Uterus (tissue), 4 donors: ENCODE measurements around the gene ZNF526. TPM values are rescaled to one million over a fixed set of nuclear protein-coding genes. Genes with fewer than 3 reads are reported as not detected.

Experiments
- DNase-seq, 2 donors: peaks; one replicate each; pipeline ENCODE4 v3.0.0-alpha.2; 2019 to 2020
- H3K27ac ChIP-seq, 2 donors: fragments of 200-600 bp; sonication (generic); 1 replicate in 1 of 2; 2 replicates in 1 of 2; pipeline ENCODE4 v1.5.1; 2016 to 2018
- H3K27me3 ChIP-seq, 2 donors: fragments of 200-600 bp; sonication (generic); one replicate each; pipeline ENCODE4 v1.5.1; 2018 to 2019; ENCODE audit warnings: control low read depth in 1 of 2
- H3K36me3 ChIP-seq, 2 donors: fragments of 200-600 bp; sonication (generic); one replicate each; pipeline ENCODE4 v1.5.1; 2019; ENCODE audit warnings: control low read depth in 1 of 2
- H3K4me1 ChIP-seq, 2 donors: fragments of 200-600 bp; sonication (generic); one replicate each; pipeline ENCODE4 v1.5.1; 2018 to 2019; ENCODE audit warnings: control low read depth in 1 of 2
- H3K4me3 ChIP-seq, 2 donors: fragments of 200-600 bp; sonication (generic); 1 replicate in 1 of 2; 2 replicates in 1 of 2; pipeline ENCODE4 v1.5.1; 2018 to 2019; ENCODE audit warnings: mild to moderate bottlenecking in 1 of 2
- H3K9me3 ChIP-seq, 2 donors: fragments of 200-600 bp; sonication (generic); one replicate each; pipeline ENCODE4 v1.5.1; 2019; ENCODE audit warnings: control low read depth in 1 of 2
- CTCF ChIP-seq, 4 experiments: fragments of 200-600 bp in 2 of 4; fragments of 450-650 bp in 2 of 4; sonication (generic) in 2 of 4; IDR thresholded peaks; one replicate each; pipeline ENCODE4 v1.5.1; 2016 to 2019; ENCODE audit warnings: antibody characterized with exemption in 4 of 4, mild to moderate bottlenecking in 2 of 4, moderate library complexity in 1 of 4
- POLR2A ChIP-seq, 2 donors: fragments of 450-650 bp; IDR thresholded peaks; one replicate each; pipeline ENCODE4 v1.6.1; 2016; ENCODE audit warnings: antibody characterized with exemption in 2 of 2, mild to moderate bottlenecking in 1 of 2, moderate library complexity in 1 of 2
- intact Hi-C: fragments of 100-400 bp; cut with DNase I; formaldehyde crosslinking; loops from one replicate; pipeline ENCODE4 v1.15.1; 2023; ENCODE audit warnings: low total_unique reads
- total RNA-seq, 4 donors: library from RNA; depleted of rRNA in 3 of 4; stranded (reverse); fragments of >200 nt in 3 of 4; gene quantifications; one replicate each; pipeline versions ENCODE4 v1.1.0 to v1.2.4, GENCODE V29; 2014 to 2023
- donor health status: DM: yes; HTN: yes; CAD: no.

ZNF526 gene
- total RNA-seq, 4 donors from 2014 or later: 1.0 to 20.6 (median 8.4) TPM

- intact Hi-C loops: no loop called here
- Histone ChIP-seq H3K4me1 (no peaks in the 10 kb centered on the region), H3K36me3 (no peaks in the 10 kb centered on the region), H3K27me3 (no peaks in the 10 kb centered on the region), H3K4me3 (no peak overlapping the region), H3K27ac (no peak overlapping the region), H3K9me3 (no peaks in the 10 kb centered on the region)
- no peak for DNase-seq
- TF ChIP-seq POLR2A (IDR thresholded peaks at IDR 0.05) (no peak), CTCF (IDR thresholded peaks at IDR 0.05) (no peak)
Observed at GRCh38 chr19:42188665-42189064, 31.4 kb upstream of the ZNF526 start.

- intact Hi-C loops: no loop called here
- Histone ChIP-seq H3K4me3 (no peak overlapping the region), H3K4me1 (no peaks in the 10 kb centered on the region), H3K9me3 (no peaks in the 10 kb centered on the region), H3K36me3 (no peaks in the 10 kb centered on the region), H3K27ac (no peak overlapping the region), H3K27me3 (no peaks in the 10 kb centered on the region)
- TF ChIP-seq CTCF (IDR thresholded peaks at IDR 0.05): no peak
- TF ChIP-seq POLR2A (IDR thresholded peaks at IDR 0.05): no peak
- no peak for DNase-seq
Observed at GRCh38 chr19:42189133-42189532, 31.0 kb upstream of the ZNF526 start.

- Histone ChIP-seq H3K27me3 (no peaks in the 10 kb centered on the region), H3K27ac (no peak overlapping the region), H3K4me3 (no peak overlapping the region), H3K9me3 (no peaks in the 10 kb centered on the region), H3K36me3 (no peaks in the 10 kb centered on the region), H3K4me1 (no peaks in the 10 kb centered on the region)
- DNase-seq: no peak
- intact Hi-C loops: no loop called here
- TF ChIP-seq CTCF (IDR thresholded peaks at IDR 0.05) (no peak), POLR2A (IDR thresholded peaks at IDR 0.05) (no peak)
Observed at GRCh38 chr19:42191330-42191729, 28.8 kb upstream of the ZNF526 start.

- Histone ChIP-seq H3K27ac (no peak overlapping the region), H3K27me3 (no peaks in the 10 kb centered on the region), H3K9me3 (no peaks in the 10 kb centered on the region), H3K36me3 (no peaks in the 10 kb centered on the region), H3K4me3 (no peak overlapping the region), H3K4me1 (no peaks in the 10 kb centered on the region)
- intact Hi-C loops: no loop called here
- no peak for DNase-seq
- TF ChIP-seq POLR2A (IDR thresholded peaks at IDR 0.05): no peak
- TF ChIP-seq CTCF (IDR thresholded peaks at IDR 0.05): no peak
Observed at GRCh38 chr19:42191855-42192254, 28.3 kb upstream of the ZNF526 start.

- no peak for TF ChIP-seq POLR2A (IDR thresholded peaks at IDR 0.05)
- no peak for TF ChIP-seq CTCF (IDR thresholded peaks at IDR 0.05)
- intact Hi-C loops: no loop called here
Observed at GRCh38 chr19:42193294-42193693, 26.8 kb upstream of the ZNF526 start.

More at GRCh38 chr19:42193294-42193693, 26.8 kb upstream of the ZNF526 start:
- Histone ChIP-seq H3K27me3 (no peaks in the 10 kb centered on the region), H3K4me3 (no peak overlapping the region), H3K27ac (no peak overlapping the region), H3K9me3 (no peaks in the 10 kb centered on the region), H3K36me3 (no peaks in the 10 kb centered on the region), H3K4me1 (no peaks in the 10 kb centered on the region)
- no peak for DNase-seq
